ENCODE measurements around the gene STK33. TPM values are rescaled to one million over a fixed set of nuclear protein-coding genes. Genes with fewer than 3 reads are reported as not detected.

The STK33 gene
- total and polyA plus RNA-seq, 12 donors, result 6.8 to 36.0 (median 17.2) TPM

GRCh38 chr11:8392166-8392565 lies 201.9 kb downstream of the STK33 start:
- DNase-seq, result no peak
- Histone ChIP-seq H3K4me1 (replicated peaks in 1 of 2) (peaks cover 0 to 9% of the 10 kb centered on the region in 2 donors), H3K4me3 (no peak overlapping the region), H3K9me3 (replicated peaks in 1 of 3) (no peaks in the 10 kb centered on the region), H3K27ac (no peak overlapping the region), H3K27me3 (no peaks in the 10 kb centered on the region), H3K36me3 (replicated peaks in 1 of 2) (no peaks in the 10 kb centered on the region)
- no peak for TF ChIP-seq CTCF (IDR thresholded peaks at IDR 0.05)
- no peak for TF ChIP-seq POLR2A (IDR thresholded peaks at IDR 0.05)
- intact Hi-C loops (cut with DNase I), result no loop called here
- 77 to 89% (median 83%) methylated on average over 4 of the region's 4 CpGs for WGBS, 4 donors

- intact Hi-C loops (cut with DNase I), result no loop called here
- no peaks in the 10 kb centered on the region for H3K36me3 ChIP-seq (replicated peaks in 1 of 2)
- 92 to 98% (median 95%) methylated on average over 9 of the region's 9 CpGs for WGBS, 4 donors
- TF ChIP-seq CTCF (IDR thresholded peaks at IDR 0.05), result no peak
- TF ChIP-seq POLR2A (IDR thresholded peaks at IDR 0.05), result no peak
- DNase-seq, result no peak
- peaks cover 0 to 9% of the 10 kb centered on the region in 2 donors for H3K4me1 ChIP-seq (replicated peaks in 1 of 2)
- no peaks in the 10 kb centered on the region for H3K9me3 ChIP-seq (replicated peaks in 1 of 3)
- H3K27me3 ChIP-seq, result no peaks in the 10 kb centered on the region
- no peak overlapping the region for H3K27ac ChIP-seq
- H3K4me3 ChIP-seq, result no peak overlapping the region
These were observed 203.0 kb downstream of the STK33 start for GRCh38 chr11:8390851-8391612.

DNA sequence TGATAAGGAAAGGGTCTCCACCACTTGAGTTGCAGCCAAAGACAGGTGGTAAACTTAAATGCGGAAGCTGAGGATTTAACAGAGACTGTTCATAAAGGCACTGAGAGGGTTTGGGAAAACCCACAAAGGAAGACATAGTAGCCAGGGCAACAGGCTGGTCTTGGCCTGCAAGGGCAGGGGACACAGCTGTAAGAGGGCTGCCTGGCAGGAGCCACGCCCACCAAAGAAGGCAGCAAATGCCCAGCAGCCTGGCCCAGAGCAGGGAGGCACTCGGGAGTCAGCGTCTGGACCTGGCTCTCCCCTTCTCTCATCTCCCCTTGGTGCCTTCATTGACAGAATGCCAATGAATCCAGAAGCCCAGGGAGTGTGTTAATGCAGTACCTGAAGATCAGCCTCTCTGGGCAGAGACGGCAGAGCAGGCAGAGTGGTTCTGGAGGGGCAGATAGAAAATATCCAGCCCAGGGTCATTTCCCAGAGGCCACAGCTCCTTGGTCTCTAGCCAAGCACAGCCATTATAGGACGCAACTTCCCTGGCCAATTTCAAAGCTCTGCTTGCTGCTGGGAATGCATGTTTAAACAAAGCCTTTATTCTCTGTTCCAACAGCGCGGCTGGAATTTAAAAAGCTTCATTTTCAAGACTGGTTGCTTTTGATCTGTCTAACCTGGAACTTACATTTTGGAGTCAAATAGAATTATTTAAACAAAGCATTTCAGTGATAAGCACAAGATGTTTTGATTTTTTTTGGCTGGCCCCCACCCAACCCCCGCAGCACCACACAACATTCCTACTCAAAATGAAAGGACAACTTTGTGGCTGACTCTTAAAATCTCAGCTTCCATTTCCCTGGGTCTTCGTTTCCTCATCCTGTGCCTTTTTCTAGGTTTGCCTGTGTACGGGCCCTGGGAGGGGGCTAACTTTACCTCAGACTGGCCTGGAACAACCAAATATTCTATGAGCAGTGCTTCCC lies 204.7 kb downstream of the STK33 start:
- 48 to 61% (median 55%) methylated on average over 9 to 11 of the region's 11 CpGs for WGBS, 4 donors
- Histone ChIP-seq H3K27me3 (no peaks in the 10 kb centered on the region), H3K4me3 (peak overlapping the region in 1 of 4 donors; percentile 11), H3K27ac (peak overlapping the region in 2 of 5 donors; percentile 8 to 38), H3K9me3 (replicated peaks in 1 of 3) (no peaks in the 10 kb centered on the region), H3K4me1 (replicated peaks in 1 of 2) (peaks cover 0 to 9% of the 10 kb centered on the region in 2 donors), H3K36me3 (replicated peaks in 1 of 2) (no peaks in the 10 kb centered on the region)
- intact Hi-C loops (cut with DNase I), result loop anchor here in 1 of 2 donors (10.0 kb wide), 1 partner anchor 175 kb away; no protein-coding TSS in a partner anchor
- TF ChIP-seq POLR2A (IDR thresholded peaks at IDR 0.05) (no peak), CTCF (IDR thresholded peaks at IDR 0.05) (no peak)
- DNase-seq, result peak in 6 of 7 donors; percentile 39 to 68 (median 49)

GRCh38 chr11:8387693-8388092 lies 206.3 kb downstream of the STK33 start:
- no peak overlapping the region for H3K4me3 ChIP-seq
- no peak overlapping the region for H3K27ac ChIP-seq
- H3K4me1 ChIP-seq (replicated peaks in 1 of 2), result peaks cover 4 to 17% of the 10 kb centered on the region in 2 donors
- no peaks in the 10 kb centered on the region for H3K36me3 ChIP-seq (replicated peaks in 1 of 2)
- DNase-seq, result no peak
- TF ChIP-seq POLR2A (IDR thresholded peaks at IDR 0.05), result no peak
- TF ChIP-seq CTCF (IDR thresholded peaks at IDR 0.05), result no peak
- intact Hi-C loops (cut with DNase I), result loop anchor here in 1 of 2 donors (10.0 kb wide), 1 partner anchor 177 kb away; no protein-coding TSS in a partner anchor
- H3K27me3 ChIP-seq, result no peaks in the 10 kb centered on the region
- 84 to 95% (median 94%) methylated on average over 5 of the region's 5 CpGs for WGBS, 4 donors
- H3K9me3 ChIP-seq (replicated peaks in 1 of 3), result no peaks in the 10 kb centered on the region

All from adrenal gland (tissue), 12 donors.